H1 (cell line): ENCODE data around the gene PRICKLE1.

Source experiments
- NANOG ChIP-seq: IDR thresholded peaks from 2 replicates; pipeline ENCODE4 v1.6.1; 2011; ENCODE audit warnings: low read length, low read depth, mild to moderate bottlenecking, inconsistent platforms; ENCODE audit not compliant: insufficient read depth, poor library complexity, severe bottlenecking
- TBP ChIP-seq: IDR thresholded peaks from 2 replicates; pipeline ENCODE4 v1.6.1; 2011; ENCODE audit warnings: low read depth, low read length, improper control_type of control experiment
- YY1 ChIP-seq: IDR thresholded peaks from 2 replicates; pipeline ENCODE4 v1.6.1; 2011; ENCODE audit warnings: low read depth, mild to moderate bottlenecking, low read length
- TF ChIP-seq, protein P1 (sequence below), 3 experiments: IDR thresholded peaks; 1 replicate in 2 of 3; 2 replicates in 1 of 3; pipeline versions ENCODE4 v1.5.1 to v1.6.1; 2011; ENCODE audit warnings: low read length in 3 of 3, mild to moderate bottlenecking in 3 of 3, inconsistent platforms in 2 of 3, low read depth in 1 of 3, moderate library complexity in 1 of 3; ENCODE audit not compliant: insufficient read depth in 1 of 3; ENCODE audit errors: control extremely low read depth in 1 of 3

DNA sequence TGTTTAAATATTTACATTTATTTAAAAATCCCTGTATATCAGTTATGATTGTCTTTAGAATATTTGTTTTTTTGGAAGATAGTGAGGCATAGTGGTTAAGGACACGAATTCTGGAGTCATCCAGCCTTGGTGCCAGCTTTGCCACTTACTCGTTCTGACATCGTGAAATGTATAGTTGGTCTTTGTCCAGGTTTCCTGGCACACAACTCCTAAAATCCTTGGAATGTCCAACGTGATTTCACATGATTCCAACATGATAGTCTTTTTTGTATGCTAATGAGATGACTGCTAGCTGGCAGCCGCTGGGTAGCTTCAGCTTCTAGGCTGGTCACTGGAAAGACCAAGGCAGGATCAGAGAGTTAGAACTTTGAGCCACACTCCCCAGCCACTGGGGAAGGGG lies 64.8 kb downstream of the PRICKLE1 start:
- no peak for TF ChIP-seq NANOG
- TF ChIP-seq, protein P1, sequence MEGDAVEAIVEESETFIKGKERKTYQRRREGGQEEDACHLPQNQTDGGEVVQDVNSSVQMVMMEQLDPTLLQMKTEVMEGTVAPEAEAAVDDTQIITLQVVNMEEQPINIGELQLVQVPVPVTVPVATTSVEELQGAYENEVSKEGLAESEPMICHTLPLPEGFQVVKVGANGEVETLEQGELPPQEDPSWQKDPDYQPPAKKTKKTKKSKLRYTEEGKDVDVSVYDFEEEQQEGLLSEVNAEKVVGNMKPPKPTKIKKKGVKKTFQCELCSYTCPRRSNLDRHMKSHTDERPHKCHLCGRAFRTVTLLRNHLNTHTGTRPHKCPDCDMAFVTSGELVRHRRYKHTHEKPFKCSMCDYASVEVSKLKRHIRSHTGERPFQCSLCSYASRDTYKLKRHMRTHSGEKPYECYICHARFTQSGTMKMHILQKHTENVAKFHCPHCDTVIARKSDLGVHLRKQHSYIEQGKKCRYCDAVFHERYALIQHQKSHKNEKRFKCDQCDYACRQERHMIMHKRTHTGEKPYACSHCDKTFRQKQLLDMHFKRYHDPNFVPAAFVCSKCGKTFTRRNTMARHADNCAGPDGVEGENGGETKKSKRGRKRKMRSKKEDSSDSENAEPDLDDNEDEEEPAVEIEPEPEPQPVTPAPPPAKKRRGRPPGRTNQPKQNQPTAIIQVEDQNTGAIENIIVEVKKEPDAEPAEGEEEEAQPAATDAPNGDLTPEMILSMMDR (IDR thresholded peaks at IDR 0.05; ENCODE audit: control extremely low read depth in 1 of 3, insufficient read depth in 1 of 3, low read depth in 1 of 3, low read length in 3 of 3), result no peak
- TF ChIP-seq TBP, result no peak
- no peak for TF ChIP-seq YY1
